CD4-positive, alpha-beta T cell treated with Interleukin-1 beta for 1 hour (primary cell): Measurements from ENCODE around the gene CCL26.
"Not testable (repeated sequence)": the region's sequence is repeated elsewhere in the genome, so short reads cannot be mapped to it uniquely, and the experiment has no call there.

Experiments
- DNase-seq, 2 donors: peaks; one replicate each; pipeline ENCODE4 v3.0.0-alpha.2; 2020 to 2022

The CCL26 gene, protein sequence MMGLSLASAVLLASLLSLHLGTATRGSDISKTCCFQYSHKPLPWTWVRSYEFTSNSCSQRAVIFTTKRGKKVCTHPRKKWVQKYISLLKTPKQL

DNA sequence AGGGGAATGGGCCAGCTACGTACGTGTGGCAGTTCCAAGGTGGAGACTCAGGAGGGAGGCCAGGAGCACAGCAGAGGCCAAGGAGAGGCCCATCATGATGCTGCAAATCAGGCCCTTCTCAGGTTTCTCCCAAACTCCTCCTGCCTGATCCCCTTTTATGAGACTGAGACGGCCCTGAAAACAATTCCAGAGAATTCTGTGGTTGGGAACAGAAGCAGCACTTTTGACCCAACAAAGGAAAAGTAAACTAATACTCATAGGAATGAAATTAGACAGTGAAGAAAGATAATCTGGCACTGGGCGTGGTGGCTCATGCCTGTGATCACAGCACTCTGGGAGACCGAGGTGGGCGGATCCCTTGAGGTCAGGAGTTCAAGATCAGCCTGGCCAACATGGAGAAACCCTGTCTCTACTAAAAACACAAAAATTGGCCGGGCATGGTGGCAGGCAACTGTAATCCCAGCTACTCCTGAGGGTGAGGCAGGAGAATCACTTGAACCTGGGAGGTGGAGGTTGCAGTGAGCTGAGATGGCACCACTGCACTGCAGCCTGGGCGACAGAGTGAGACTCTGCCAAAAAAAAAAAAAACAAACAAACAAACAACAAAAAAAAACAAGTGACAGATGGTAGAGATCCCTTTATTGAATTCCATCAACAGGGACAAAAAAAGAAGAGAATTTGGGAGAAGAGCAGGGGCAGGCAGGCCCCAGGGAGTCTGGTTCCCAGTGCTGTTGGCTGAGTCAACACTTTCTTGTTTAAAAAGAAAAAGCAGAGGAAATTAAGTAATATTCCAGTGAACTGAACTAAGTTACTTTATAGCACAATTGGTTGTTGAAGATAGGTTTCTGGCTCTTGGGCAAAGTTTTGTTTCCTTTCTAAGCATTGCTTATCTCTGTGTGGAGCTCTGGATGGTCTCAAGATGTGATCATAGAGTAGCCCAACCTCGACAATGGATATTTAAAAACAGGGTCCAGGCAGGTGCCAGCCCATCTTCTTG, at the start of gene CCL26:
Gene CCL26, minus strand, starts transcription at position 131 of the 997 bp plus-strand sequence. Its CDS starts 35 bp downstream, at position 96.
- no peak for DNase-seq

DNA sequence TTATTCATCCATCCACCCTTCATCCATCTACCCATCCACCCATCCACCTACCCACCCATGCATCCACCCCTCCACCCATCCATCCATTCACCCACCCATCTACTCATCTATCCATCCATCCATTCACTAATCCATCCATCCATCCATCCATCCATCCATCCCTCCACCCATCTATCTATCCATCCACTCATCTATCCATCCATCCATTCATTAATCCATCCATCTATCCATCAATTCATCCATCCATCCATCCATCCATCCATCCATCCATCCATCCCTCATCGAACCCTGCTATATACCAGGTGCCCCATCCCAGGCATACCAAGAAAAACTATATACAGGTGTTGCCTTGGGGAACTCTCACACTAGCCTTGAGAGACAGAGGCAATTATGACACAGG, 48.7 kb upstream of the CCL26 start:
- DNase-seq: no peak

DNA sequence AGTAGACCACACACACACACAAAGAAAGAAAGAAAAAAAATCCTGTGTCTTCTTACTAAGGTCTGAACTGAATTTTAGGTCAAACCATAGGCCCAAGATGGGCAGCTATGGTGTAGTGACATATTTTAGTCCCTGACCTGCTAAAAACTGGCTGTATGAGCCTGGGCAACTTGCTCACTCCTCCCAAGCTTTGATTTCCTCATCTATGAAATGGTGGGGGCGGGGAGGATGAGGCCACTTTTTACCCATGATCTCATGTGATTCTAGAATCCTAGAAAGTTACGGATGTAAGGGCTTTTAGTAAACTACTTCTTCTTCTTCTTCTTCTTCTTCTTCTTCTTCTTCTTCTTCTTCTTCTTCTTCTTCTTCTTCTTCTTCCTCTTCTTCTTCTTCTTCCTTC, 47.7 kb upstream of the CCL26 start:
- DNase-seq: peak in 1 of 2 donors; percentile 18

DNA sequence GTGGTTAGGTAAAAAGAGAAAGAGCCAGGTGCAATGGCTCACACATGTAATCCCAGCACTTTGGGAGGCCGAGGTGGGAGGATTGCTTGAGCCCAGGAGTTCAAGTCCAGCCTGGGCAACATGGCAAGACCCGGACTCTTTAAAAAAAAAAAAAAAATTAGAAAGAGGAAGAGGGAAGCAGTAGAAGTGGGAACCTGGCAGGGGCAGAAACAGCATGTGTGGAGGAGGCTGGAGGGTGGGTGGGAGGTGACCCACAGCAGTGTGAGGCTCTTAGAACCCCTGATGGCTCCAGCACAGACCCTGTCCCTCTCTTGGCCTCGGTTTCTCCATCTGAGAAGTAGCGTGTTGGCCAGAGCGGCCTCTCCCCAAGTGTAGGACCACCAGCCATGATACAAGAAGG, 46.5 kb upstream of the CCL26 start:
- DNase-seq: no peak

DNA sequence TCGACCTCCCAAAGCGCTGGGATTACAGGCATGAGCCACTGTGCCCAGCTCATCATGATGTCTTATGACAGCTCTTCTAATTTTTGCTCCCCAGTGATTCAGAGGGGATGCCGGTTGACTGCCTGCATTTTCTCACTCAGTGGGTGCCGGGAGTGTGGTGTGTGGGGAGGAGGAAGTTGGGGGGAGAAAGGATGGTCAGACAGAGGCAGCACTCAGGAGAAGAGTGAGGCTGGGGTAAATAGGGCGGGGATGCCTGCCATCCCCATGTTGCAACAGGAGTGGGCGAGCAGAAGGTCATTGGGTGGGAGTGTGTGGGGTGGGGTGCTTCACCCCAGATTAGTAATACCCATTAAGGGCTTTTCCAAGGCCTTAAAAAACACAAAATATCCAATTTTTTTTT, 45.1 kb upstream of the CCL26 start:
- DNase-seq: no peak

DNA sequence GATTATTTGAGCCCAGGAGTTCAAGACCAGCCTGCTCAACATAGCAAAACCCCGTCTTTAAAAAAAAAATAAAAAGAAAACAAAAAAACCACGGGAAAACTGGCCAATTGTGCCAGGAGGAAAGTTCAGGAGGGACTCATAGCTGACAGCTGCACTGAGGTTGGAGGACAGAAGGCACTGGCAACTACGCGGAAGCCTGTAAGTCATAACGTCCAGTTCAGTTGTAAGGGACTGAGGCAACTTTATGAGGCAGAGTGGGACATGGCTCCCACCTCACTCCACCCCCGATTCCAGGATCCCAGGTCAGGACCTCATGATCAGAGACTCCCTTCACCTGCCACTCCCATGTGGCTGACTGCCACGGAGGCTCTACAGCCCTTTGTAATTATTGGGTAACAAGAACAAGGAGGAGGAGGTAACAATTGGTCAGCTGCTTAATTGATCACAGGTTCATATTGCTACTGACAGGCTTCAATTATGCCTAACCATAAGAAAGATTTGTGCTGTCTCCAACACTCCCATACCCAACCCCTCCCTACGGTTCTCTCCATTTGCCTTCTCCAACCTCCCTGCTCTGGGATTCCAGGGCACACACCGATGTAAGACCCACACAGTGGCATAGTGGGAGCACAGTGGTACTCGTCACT, 43.5 kb upstream of the CCL26 start:
- no peak for DNase-seq

DNA sequence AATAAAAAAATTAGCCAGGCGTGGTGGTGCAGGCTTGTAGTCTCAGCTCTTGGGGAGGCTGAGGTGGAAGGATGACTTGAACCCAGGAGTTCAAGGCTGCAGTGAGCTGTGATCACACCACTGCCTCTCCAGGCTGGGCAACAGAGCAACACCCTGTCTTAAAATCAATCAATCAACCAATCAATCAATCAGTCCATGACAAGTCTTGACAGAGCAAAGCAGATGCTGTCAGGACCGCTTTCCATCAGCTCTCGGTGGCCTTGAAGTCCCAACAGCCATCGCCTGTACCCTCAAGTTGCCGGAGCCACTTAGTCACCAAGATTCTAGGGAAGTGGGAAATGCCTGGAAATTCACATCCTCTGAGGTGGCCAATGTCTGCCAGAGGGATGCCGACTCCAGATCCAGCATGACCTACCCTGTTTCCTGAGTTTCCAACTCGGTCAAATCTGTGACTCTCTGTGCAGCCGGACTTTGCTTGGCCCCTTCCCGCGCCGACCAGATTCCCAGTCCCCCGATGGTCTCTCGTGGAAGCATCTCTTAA, 42.5 kb upstream of the CCL26 start:
- DNase-seq: no peak

DNA sequence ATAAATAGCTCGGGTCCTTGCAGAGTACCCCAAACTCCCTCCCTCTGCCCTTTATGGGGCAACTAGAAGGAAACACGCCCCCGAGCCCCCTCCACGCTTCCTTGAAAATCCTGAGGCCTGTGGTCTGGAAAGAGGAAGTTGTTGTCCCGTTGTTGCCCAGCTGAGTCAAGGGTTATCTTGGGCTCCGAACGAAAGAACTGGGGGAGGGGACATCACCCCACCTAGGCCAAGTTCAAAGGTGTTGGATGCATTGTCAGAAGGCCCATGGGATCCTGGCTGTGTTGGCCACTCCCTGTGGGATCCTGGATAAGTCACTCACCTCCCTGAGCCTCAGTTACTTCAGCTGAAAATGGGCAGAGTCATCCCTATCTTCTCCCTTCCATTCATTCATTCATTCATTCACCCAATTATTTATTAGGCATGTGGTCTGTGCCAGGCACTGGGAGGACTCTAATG, 41.8 kb upstream of the CCL26 start, which contains the start of gene CCL24:
Gene CCL24, minus strand, starts transcription at position 26 of the 456 bp plus-strand sequence. CDS start 91 bp downstream, outside the sequence.
- DNase-seq: no peak

DNA sequence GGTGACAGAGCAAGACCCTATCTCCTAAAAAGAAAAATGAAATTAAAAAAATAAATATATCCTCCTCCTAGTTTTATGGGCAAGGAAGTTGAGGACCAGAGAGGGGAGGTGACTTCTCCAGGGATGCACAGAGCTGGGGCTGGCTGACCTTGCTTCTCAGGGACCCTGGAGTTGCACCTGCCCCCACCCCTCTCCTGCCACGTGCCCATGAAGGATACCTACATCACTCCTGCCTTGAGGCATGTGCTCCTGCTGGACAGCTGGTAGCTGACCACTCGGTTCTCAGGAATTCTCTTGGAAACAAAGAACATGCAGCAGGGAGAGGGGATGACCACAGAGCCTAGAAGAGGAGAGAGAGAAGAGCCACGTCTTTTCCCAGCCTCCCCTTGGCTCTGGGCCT, 41.1 kb upstream of the CCL26 start:
- no peak for DNase-seq

DNA sequence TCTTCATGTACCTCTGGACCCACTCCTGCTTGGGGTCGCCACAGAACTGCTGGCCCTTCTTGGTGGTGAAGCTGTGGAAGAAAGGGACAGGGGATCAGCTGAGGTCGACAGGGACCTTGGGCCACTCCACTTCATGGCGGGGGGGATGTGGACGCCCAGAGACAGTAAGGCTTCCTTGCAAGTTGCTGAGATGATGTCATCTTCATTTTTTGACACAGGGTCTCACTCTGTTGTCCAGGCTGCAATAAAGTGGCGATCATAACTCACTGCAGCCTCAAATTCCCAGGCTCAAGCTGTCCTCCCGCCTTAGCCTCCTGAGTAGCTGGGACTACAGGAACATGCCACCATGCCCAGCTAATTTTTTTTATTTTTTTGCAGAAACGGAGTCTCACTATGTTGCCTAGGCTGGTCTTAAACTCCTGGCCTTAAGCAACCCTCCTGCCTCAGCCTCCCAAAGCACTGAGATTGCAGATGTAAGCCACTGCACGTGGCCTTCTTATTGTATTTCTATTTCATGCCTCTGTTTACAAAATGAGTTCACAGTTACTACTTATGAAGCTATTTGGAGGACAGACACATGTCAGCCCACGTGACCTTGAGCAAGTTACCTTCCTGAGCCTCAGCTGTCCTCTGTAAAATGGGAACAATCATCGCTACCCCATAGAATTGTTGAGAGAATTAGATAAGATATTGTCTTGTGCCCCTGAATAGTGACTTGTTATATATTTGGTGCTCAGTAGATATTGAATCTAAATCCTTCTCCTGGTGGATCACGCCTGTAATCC, 40.1 kb upstream of the CCL26 start:
- DNase-seq: no peak

DNA sequence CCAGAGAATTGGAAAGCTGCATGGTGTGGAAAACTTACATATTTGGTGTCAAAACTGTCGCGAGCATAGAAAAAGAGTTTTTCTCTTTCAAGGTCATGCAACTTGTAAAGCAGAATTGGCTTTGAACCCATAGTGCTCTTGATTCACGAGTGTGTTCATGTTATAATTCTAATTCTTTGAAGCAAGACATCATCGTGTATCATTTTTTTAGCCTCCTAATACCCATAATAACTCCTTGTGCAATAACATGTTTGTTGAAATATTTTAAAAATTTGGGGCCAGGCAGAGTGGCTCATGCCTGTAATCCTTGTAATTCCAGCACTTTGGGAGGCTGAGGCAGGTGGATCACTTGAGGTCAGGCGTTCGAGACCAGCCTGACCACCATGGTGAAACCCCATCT, 37.4 kb upstream of the CCL26 start:
- no peak for DNase-seq

DNA sequence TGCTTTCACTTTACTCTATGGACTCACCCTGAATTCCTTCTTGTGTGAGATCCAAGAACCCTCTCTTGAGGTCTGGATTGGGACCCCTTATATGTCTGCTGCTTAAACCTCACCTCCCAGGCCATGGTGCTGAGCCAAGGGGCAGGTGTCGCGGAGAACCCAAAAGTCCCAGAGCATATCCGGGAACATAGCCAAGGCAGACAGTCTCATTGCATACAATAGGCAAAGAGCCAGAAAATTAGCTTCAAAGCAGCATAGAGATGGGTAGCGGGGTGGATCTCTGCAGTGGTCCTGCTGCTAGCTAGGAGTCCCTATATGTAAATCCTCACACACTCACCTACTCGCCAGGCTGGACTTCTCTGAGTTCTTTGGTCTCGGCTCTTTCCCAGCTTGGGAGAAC, 36.1 kb upstream of the CCL26 start:
- no peak for DNase-seq

DNA sequence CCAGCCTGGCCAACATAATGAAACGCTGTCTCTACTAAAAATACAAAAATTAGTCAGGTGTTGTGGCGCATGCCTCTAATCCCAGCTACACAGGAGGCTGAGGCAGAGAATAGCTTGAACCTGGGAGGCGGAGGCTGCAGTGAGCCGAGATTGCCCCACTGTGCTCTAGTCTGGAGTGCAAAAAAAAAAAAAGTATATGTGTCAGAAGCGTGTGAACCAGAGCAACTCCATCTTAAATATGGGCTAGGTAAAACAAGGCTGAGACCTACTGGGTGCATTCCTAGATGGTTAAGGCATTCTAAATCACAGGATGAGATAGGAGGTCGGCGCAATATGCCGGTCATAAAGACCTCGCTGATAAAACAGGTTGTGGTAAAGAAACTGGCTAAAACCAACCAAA, 35.4 kb upstream of the CCL26 start:
- DNase-seq: no peak

DNA sequence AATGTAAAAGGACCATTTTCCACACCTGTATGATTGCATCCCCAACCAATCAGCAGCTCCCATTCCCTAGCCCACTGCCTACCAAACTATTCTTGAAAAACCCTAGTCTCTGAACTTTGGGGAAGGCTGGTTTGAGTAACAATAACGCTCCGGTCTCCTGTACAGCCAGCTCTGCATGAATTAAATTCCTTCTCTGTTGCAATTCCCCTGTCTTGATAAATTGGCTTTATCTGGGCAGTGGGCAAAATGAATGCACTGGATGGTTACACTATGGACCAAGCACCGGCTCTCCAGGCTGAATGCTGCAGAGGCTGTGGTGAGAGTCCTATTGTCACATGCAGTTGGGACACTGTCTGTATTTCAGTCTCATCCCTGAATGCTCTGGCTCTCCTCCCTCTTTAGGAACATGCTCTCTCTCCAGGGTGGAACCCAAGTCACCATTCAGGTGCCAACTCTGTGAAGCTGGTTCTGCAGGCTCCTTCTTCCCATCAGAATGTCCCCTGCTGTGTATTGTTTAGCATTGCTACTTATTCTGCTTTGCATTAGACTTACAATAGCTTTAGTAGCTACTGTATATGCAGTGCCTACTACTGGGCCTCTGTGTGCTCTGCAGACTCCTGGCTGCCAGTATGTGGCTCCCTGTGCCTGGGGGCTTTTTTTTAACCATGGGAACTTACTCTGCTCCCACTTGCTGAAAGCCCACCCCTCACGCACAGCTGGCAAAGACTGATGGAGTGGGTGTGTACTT, 34.7 kb upstream of the CCL26 start:
- no peak for DNase-seq

DNA sequence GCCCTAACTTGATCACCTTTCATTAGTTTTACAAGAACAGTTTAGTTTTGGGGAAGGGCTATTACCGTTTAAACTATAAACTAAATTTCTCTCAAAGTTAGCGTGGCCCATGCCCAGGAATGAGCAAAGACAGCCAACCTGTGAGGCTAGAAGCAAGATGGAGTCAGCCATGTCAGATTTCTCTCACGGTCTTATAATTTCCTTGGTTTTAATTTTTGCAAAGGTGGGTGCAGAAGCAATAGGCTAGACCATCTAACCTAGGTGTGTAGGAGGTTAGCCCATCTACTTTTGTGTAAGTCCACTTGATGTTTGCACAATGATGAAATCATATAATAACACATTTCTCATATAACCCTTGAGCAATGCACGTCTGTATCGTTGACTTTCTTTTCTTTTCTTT, 32.7 kb upstream of the CCL26 start:
- no peak for DNase-seq

DNA sequence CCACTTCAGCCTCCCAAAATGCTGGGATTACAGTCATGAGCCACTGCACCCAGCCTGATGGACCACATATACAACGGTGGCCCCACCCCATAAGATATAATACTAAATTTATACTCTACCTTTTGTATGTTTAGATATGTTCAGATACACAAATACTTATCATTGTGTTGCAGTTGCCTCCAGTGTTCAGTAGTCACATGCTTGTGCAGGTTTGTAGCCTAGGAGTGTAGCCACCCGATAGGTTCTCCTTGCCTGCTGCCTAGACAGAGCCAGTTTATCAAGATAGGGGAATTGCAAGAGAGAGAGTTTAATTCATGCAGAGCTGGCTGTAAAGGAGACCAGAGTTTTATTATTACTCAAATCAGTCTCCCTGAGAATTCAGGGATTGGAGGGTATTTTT, 32.0 kb upstream of the CCL26 start:
- DNase-seq: no peak

DNA sequence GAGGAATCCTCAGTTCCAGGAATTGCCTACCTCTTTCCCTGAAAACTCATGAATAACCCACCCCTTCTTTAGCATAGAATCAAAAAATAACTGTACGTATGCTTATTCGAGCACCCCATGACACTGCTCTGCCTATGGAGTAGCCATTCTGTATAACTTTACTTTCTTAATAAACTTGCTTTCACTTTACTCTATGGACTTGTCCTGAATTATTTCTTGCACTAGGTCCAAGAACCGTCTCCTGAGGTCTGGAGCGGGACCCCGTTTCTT, 30.5 kb upstream of the CCL26 start:
- DNase-seq: no peak

DNA sequence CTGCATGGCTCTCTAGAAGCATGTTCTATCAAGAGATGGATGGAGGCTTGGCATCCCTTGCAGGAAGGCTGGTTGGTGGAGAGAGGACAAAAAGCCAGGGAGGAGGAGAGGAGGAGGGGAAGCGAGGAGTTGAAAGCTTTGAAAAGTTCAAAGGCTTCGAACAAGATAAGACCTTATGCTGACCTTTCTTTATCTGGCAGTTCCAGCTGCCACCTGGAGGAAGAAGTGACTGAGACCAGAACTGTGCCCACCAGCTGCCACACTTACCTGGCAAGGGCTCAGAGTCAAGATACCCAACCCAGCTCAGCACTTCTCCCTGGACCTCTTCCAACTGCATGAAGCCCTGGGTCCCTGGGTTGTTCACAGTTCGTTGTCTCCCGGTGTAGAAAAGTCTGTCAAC, 26.8 kb upstream of the CCL26 start:
- no peak for DNase-seq

DNA sequence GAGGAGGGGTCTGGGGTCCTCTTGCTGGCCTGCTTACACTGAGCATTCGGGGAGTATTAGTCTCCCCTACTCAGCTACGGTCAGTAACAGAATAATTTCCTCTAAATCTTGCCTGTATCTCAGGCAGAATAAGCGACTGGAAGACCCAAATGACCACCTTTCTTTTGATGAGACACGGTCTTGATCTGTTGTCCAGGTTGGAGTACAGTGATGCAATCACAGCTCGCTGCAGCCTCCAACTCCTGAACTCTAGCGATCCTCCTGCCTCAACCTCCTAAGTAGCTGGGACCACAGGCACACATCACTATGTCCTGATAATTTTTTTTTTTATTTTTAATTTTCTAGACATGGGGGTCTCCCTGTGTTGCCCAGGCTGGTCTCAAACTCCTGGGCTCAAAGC, 24.4 kb upstream of the CCL26 start:
- DNase-seq: no peak

DNA sequence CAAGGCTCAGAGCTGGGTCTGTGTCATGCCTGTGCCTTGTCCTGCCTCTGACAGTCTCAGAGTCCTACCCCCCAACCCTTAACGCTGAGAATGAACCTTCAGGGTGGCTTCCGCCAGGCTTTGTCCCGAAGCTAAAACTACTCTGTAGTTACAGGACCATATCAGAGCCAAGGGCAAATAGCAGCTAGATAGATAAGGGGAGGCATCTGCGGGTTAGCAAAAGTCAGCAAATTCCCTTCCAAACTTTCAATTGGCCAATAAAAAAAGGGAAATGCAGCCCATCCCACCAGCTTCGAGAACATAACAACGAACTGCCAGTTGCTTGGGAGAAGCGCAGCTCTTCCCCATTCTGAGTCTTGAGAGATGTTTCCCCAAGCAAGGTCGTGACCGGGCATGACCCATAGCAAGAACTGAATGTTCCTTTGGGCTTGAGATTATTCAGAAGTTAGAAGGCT, 23.8 kb upstream of the CCL26 start:
- peak in 1 of 2 donors; percentile 32 for DNase-seq

DNA sequence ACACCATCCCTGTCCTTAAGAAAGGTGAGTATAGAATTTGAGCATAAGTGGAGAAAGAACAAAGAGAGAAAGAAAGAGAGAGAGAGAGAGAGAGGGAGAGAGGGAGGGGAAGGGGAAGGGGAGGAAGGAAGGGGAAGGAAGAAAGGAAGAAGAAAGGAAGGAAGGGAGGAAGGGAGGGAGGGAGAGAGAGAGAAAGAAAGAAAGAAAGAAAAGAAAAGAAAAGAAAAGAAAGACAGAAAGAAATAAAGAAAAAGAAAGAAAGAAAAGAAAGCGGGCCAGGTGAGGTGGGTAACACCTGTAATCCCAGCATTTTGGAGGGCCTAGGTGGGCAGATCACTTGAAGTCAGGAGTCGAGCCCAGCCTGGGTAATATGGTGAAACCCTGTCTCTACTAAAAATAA, 21.7 kb upstream of the CCL26 start:
- no peak for DNase-seq

DNA sequence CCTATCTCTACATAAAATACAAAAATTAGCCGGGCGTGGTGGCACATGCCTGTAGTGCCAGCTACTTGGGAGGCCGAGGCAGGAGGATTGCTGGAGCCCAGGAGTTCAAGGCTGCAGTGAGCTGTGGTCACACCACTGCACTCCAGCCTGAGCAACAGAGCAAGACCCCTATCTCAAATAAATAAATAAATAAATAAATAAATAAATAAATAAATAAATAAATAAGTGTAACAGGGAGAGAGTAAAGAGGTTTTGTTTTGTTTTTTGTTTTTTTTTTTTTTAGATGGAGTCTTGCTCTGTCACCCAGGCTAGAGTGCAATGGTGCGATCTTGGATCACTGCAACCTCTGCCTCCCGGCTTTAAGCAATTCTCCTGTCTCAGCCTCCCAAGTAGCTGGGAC, 20.6 kb upstream of the CCL26 start:
- DNase-seq: not testable (repeated sequence)
